ENCODE measurements around the gene AK4.

The AK4 gene

GRCh38 chr1:65254320-65255034, 106.5 kb downstream of the AK4 start:
- peak; percentile 82 for DNase-seq

- no peak for DNase-seq
Measured at GRCh38 chr1:65255035-65255655, 107.1 kb downstream of the AK4 start.

GRCh38 chr1:65255656-65256050, 107.7 kb downstream of the AK4 start:
- no peak for DNase-seq

- no peak for DNase-seq
Measured at GRCh38 chr1:65256860-65257708, 109.1 kb downstream of the AK4 start.

- DNase-seq, result no peak
Measured at GRCh38 chr1:65258106-65258505, 110.1 kb downstream of the AK4 start.

- DNase-seq, result no peak
Measured at GRCh38 chr1:65259816-65260215, 111.8 kb downstream of the AK4 start.

- DNase-seq, result no peak
Measured at GRCh38 chr1:65260851-65261473, 113.0 kb downstream of the AK4 start.

GRCh38 chr1:65263286-65263685, 115.3 kb downstream of the AK4 start:
- DNase-seq, result no peak

- DNase-seq, result no peak
Measured at GRCh38 chr1:65264197-65264929, 116.4 kb downstream of the AK4 start.

GRCh38 chr1:65265296-65265650, 117.3 kb downstream of the AK4 start:
- no peak for DNase-seq

- peak; percentile 12 for DNase-seq
Measured at GRCh38 chr1:65265651-65266351, 117.8 kb downstream of the AK4 start.

GRCh38 chr1:65266476-65266875, 118.5 kb downstream of the AK4 start:
- DNase-seq, result no peak

- no peak for DNase-seq
Measured at GRCh38 chr1:65267271-65267670, 119.3 kb downstream of the AK4 start.

- no peak for DNase-seq
Measured at GRCh38 chr1:65267683-65268082, 119.7 kb downstream of the AK4 start.

- no peak for DNase-seq
Measured at GRCh38 chr1:65269612-65270011, 121.6 kb downstream of the AK4 start.

GRCh38 chr1:65276197-65276939, 128.4 kb downstream of the AK4 start:
- no peak for DNase-seq

GRCh38 chr1:65277605-65278347, 129.8 kb downstream of the AK4 start:
- DNase-seq, result no peak

GRCh38 chr1:65278376-65279069, 130.5 kb downstream of the AK4 start:
- DNase-seq, result no peak

- no peak for DNase-seq
Measured at GRCh38 chr1:65279070-65279779, 131.2 kb downstream of the AK4 start.

Data from CD4-positive, alpha-beta T cell treated with Interferon gamma for 1 hour (primary cell).